SU-DHL-6 (cell line): ENCODE data around the gene RAB40C.

ENCODE experiments used
- EZH2phosphoT487 ChIP-seq: fragments of 200-600 bp; sonication (generic), shearing (Covaris generic); conservative IDR thresholded peaks from 2 replicates; pipeline ENCODE4 v1.6.1; 2018; ENCODE audit warnings: mild to moderate bottlenecking, antibody characterized with exemption, low read length, moderate library complexity, mixed read lengths
- TF ChIP-seq, protein P1 (sequence below): fragments of 200-600 bp; sonication (generic); IDR thresholded peaks from one replicate; pipeline ENCODE4 v1.5.1; 2017; ENCODE audit warnings: antibody characterized with exemption, mild to moderate bottlenecking, low read length, moderate library complexity; ENCODE audit not compliant: insufficient read depth, poor library complexity, severe bottlenecking

DNA sequence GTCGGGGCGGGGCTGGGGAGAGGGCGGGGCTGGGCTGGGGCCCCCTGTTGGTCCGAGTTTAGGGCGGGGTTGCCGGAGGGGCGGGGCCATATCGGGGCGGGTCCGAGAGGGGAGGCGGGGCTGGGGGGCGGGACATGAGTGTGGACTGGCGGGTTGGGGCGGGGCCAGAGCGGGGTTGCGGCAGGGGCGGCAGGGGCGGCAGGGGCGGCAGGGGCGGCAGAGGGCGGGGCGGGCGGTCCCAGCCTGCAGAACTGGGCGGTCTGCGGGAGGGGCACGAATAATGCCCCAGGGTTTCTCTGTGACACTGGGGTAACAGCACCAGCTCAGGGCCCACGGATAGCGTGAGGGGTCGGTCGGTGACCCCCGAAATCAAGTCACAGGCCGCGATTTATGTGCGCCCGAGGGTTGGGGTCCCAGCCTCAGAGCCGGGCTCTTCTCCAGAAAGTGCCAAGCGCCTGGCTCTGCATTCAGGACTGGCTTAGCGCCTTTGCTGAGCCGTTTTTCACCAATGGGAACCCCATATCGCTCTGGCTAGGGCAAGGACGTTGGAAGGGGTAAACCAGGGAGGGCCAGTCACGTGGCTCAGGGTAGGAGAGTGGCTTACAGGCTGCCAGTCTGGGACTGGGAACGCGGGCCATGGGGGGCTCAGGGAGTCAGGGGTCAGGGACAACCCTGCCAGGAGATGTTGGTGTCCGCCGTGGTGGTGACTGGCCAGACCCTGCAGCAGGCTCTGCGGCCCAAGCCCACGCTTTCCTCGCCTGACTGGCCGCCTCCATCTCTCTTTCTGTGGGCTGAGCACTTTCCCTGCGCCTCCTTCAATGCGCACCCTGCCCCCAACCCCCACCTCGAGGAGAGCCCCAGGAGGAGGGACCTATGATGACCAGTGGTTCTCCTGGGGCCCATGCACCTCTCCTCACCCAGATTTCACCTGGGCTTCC lies 47.5 kb downstream of the RAB40C start:
- TF ChIP-seq, protein P1, sequence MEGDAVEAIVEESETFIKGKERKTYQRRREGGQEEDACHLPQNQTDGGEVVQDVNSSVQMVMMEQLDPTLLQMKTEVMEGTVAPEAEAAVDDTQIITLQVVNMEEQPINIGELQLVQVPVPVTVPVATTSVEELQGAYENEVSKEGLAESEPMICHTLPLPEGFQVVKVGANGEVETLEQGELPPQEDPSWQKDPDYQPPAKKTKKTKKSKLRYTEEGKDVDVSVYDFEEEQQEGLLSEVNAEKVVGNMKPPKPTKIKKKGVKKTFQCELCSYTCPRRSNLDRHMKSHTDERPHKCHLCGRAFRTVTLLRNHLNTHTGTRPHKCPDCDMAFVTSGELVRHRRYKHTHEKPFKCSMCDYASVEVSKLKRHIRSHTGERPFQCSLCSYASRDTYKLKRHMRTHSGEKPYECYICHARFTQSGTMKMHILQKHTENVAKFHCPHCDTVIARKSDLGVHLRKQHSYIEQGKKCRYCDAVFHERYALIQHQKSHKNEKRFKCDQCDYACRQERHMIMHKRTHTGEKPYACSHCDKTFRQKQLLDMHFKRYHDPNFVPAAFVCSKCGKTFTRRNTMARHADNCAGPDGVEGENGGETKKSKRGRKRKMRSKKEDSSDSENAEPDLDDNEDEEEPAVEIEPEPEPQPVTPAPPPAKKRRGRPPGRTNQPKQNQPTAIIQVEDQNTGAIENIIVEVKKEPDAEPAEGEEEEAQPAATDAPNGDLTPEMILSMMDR: no peak
- TF ChIP-seq EZH2phosphoT487: no peak
